ENCODE results near the gene HAUS3. TPM values are rescaled to one million over a fixed set of nuclear protein-coding genes. Genes with fewer than 3 reads are reported as not detected.

The HAUS3 gene
- 10.8 and 15.5 TPM in 2 replicates for total RNA-seq

DNA sequence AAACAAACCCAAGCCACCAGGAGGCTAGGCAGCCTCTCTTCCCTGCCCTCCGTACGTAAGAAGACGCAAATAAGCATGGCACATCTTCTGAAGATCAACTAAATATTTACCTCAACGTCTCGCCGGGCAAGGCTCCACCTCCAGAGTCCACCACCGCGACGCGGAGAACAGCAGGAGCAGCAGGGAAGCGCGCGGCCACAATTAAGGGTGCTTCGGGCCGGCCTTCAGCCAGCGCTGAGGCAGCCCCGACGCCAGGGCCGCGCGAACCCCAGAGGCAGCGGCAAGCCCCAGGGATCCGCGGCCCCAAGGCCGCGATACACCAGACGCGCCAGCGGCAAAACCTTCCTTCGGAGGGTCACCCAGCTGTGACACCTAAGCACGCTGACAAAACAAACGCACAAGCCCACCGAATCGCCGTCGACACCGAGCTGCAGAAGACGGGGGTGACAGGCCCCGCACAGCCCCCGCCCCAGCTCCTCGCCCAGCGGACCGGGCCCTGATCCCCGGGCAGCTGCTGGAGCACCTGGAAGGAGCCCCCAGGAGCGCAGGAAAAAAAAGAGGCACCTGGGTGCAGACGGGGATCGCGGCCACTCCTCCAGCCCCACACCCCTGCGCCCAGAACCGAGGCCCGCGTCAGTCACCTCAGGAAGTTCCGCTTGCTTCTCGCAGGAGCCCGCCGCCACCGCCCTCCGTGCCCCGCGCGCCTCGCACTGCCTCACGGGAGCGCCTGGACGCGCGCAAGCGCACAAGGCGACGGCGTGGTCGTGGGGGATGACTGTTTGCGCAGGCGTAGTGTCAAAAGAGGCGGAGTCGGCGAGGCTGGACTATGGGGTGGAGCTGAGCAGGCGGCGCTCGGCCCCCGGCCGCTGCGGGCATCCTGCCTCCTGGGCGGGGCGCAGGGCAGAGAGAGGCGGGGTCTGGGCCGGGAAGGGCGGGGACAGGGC lies at the start of gene HAUS3, which contains the start of gene POLN:
Gene HAUS3, minus strand, starts transcription at position 712 of the 944 bp plus-strand sequence. CDS start 1,175 bp downstream, outside the sequence.
Gene POLN, minus strand, starts transcription at position 712 of the 944 bp plus-strand sequence. CDS start 12,890 bp downstream, outside the sequence.

DNA sequence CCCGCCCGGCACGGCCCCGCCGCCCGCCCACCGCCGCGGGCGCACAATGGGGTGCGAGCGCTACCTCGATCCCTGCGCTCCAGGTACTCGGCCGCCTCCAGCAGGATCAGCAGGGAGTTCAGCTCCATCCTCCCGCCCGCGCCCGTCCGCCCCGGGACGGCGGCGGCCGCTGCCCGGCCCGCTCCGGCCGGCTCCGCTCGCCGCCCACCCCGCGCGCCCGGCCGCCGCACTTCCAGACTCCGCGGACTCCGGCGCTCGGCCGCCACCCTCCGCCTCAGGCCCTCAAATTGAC lies 19.9 kb upstream of the HAUS3 start, which contains the start of gene MXD4:
Gene MXD4, minus strand, starts transcription at position 257 of the 292 bp plus-strand sequence. Its CDS starts 129 bp downstream, at position 128.

Other genes starting within 250 kb of the HAUS3 start
- gene NELFA, start 233.1 kb downstream of the HAUS3 start, total RNA-seq: 18.4 and 19.5 TPM in 2 replicates
- not detected in 2 replicates for gene NAT8L, start 182.8 kb downstream of the HAUS3 start, total RNA-seq
- 1.2 and 1.5 TPM in 2 replicates for gene POLN, start within 50 bp of the HAUS3 start, total RNA-seq
- gene MXD4, start 20.0 kb upstream of the HAUS3 start, total RNA-seq: 58.5 and 64.4 TPM in 2 replicates
- gene ZFYVE28, start 176.5 kb upstream of the HAUS3 start, total RNA-seq: 5.3 and 8.6 TPM in 2 replicates
- not detected in 2 replicates for gene CFAP99, start 176.8 kb upstream of the HAUS3 start, total RNA-seq
- gene RNF4, start 227.0 kb upstream of the HAUS3 start, total RNA-seq: 40.0 and 51.1 TPM in 2 replicates

All from mammary microvascular endothelial cell (primary cell).